Pancreas (tissue), 10 donors: ENCODE results near the gene TAOK3. TPM values are rescaled to one million over a fixed set of nuclear protein-coding genes. Genes with fewer than 3 reads are reported as not detected.
A peak's percentile ranks its signal among the peaks of the same experiment; 100 is the strongest.
"Not testable (repeated sequence)": the region's sequence is repeated elsewhere in the genome, so short reads cannot be mapped to it uniquely, and the experiment has no call there.

Experiments
- ATAC-seq, 4 donors: fragments of 200-7000 bp; cut with Tn5 transposase; one replicate each; pipeline versions ENCODE4 v1.8.0 to v1.9.1; 2020; ENCODE audit warnings: mild to moderate bottlenecking in 4 of 4, moderate library complexity in 4 of 4
- DNase-seq, 6 donors: peaks; one replicate each; pipeline ENCODE4 v3.0.0-alpha.2; 2020
- FAIRE-seq: peaks from 2 replicates; lab custom pipeline; 2012; peaks lifted over from hg19 to GRCh38; lab: Jason Lieb, UNC
- H3K27ac ChIP-seq, 4 donors: fragments of 200-600 bp; sonication (generic); 1 replicate in 3 of 4; 2 replicates in 1 of 4; pipeline versions ENCODE4 v1.5.0 to v1.8.0; 2020
- H3K27me3 ChIP-seq, 4 donors: fragments of 200-600 bp; one replicate each; pipeline ENCODE4 v1.8.0; 2021
- H3K36me3 ChIP-seq, 3 donors: fragments of 200-600 bp; sonication (generic) in 1 of 3; one replicate each; pipeline versions ENCODE4 v1.5.0 to v1.8.0; 2020 to 2021
- H3K4me1 ChIP-seq, 3 donors: fragments of 200-600 bp; one replicate each; pipeline ENCODE4 v1.8.0; 2021
- H3K4me3 ChIP-seq, 4 donors: fragments of 200-600 bp; sonication (generic) in 2 of 4; one replicate each; pipeline versions ENCODE4 v1.5.0 to v1.8.0; 2020 to 2021
- H3K9me3 ChIP-seq, 4 donors: fragments of 200-600 bp; one replicate each; pipeline ENCODE4 v1.8.0; 2021
- CTCF ChIP-seq, 4 donors: fragments of 200-600 bp; sonication (generic) in 3 of 4; IDR thresholded peaks; one replicate each; pipeline versions ENCODE4 v1.5.0 to v1.8.0; 2021; ENCODE audit warnings: antibody characterized with exemption in 4 of 4
- WGBS, 2 donors: extraction: QIAGEN DNeasy Blood & Tissue Kit; methylation state at CpG; one replicate each; pipeline ENCODE4 v1.1.7; 2013; 5-methylcytosine and 5-hydroxymethylcytosine counted together
- intact Hi-C, 3 donors: fragments of 100-400 bp; cut with DNase I; formaldehyde crosslinking; loops; one replicate each; pipeline versions ENCODE4 v1.11.1 to v1.14.2; 2022
- polyA plus RNA-seq, 2 donors: library from polyadenylated mRNA; stranded (reverse); fragments of 200-250 nt; gene quantifications; one replicate each; pipeline ENCODE4 v1.2.3, GENCODE V29; 2013
- total RNA-seq, 6 donors: library from RNA; stranded (reverse); fragmentation: NEBNext Ultra II Directional in 4 of 6; extraction: Animal tissue kit (Norgen Biotek cat#: 25700) in 4 of 6; gene quantifications; one replicate each; pipeline versions ENCODE4 v1.2.1 to v1.2.4, GENCODE V29; 2021 to 2023
- donor health status: healthy with polysubstance abuse.
- donor health status: DM: no; HTN: no; CAD: no; lungs with moderate emphysema.
- donor health status: DM: no; HTN: no; CAD: no.
- donor health status: control.
- donor health status: control.
- donor health status: Bipolar disorder and iron deficiency.
- donor health status: DM: yes; HTN: yes; CAD: no.
- donor health status: DM: no; HTN: no; CAD: no.
- donor health status: DM: no; HTN: no; CAD: no.
- donor health status: DM: yes; HTN: yes; CAD: no.

The TAOK3 gene
- total and polyA plus RNA-seq, 8 donors, result 7.9 to 21.0 (median 11.4) TPM

DNA sequence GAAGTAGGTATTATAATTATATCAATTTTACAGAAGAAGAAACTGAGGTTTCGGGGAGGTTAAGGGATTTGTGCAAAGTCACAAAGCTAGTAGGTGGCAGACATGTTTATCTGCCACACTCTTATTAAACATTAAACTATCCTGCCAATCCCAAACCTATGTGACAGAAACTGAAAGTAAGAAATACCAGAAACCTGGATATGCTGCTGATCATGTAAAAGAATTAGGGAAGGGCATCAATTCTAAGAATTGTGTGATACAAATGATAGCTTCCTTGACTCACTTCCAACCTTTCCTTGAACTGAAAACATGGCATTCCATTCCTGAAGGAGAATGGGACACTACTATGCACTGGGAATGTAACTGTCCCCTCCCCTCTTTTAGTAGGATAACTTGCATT, 16.9 kb downstream of the TAOK3 start:
- WGBS, 2 donors, result 90 to 97% methylated on average over 1 of the region's 1 CpG
- intact Hi-C loops, result no loop called here
- Histone ChIP-seq H3K27me3 (no peaks in the 10 kb centered on the region), H3K27ac (peak overlapping the region in 1 of 4 donors; percentile 61), H3K4me1 (peaks cover 0 to 29% (median 18%) of the 10 kb centered on the region in 3 donors), H3K4me3 (no peak overlapping the region), H3K9me3 (no peaks in the 10 kb centered on the region), H3K36me3 (no peaks in the 10 kb centered on the region)
- FAIRE-seq (no peak), DNase-seq (no peak), ATAC-seq (peak in 3 of 4 donors; percentile 30 to 62 (median 54))
- TF ChIP-seq CTCF (IDR thresholded peaks at IDR 0.05), result no peak

- FAIRE-seq (no peak), ATAC-seq (no peak), DNase-seq (no peak)
- Histone ChIP-seq H3K36me3 (no peaks in the 10 kb centered on the region), H3K4me1 (peaks cover 0 to 29% (median 18%) of the 10 kb centered on the region in 3 donors), H3K9me3 (no peaks in the 10 kb centered on the region), H3K27ac (no peak overlapping the region), H3K27me3 (no peaks in the 10 kb centered on the region), H3K4me3 (no peak overlapping the region)
- 96 to 97% methylated on average over 1 of the region's 1 CpG for WGBS, 2 donors
- intact Hi-C loops, result no loop called here
- no peak for TF ChIP-seq CTCF (IDR thresholded peaks at IDR 0.05)
Observed at GRCh38 chr12:118354903-118355302, 17.8 kb downstream of the TAOK3 start.

DNA sequence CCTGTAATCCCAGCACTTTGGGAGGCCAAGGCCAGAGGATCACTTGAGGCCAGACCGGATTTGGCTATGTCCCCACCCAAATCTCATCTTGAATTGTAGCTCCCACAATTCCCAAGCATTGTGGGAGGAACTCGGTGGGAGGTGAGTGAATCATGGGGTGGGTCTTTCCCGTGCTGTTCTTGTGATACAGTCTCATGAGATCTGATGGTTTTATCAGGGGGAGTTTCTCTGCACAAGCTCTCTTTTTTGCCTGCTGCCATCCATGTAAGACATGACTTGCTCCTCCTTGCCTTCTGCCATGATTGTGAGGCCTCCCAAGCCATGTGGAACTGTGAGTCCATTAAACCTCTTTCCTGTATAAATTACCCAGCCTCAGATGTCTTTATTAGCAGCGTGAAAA, 18.2 kb downstream of the TAOK3 start:
- FAIRE-seq, DNase-seq, H3K4me3 ChIP-seq, H3K36me3 ChIP-seq, H3K9me3 ChIP-seq, H3K27ac ChIP-seq, ATAC-seq, intact Hi-C loops, H3K27me3 ChIP-seq: not testable (repeated sequence)
- H3K4me1 ChIP-seq, result peaks cover 0 to 29% (median 18%) of the 10 kb centered on the region in 3 donors
- 97 to 100% methylated on average over 4 of the region's 4 CpGs for WGBS, 2 donors

GRCh38 chr12:118353721-118354120, 19.0 kb downstream of the TAOK3 start:
- FAIRE-seq (no peak), ATAC-seq (no peak), DNase-seq (no peak)
- H3K9me3 ChIP-seq, result no peaks in the 10 kb centered on the region
- TF ChIP-seq CTCF (IDR thresholded peaks at IDR 0.05), result no peak
- H3K27me3 ChIP-seq, result no peaks in the 10 kb centered on the region
- intact Hi-C loops, result no loop called here
- WGBS, 2 donors, result 88 to 94% methylated on average over 4 of the region's 4 CpGs
- H3K27ac ChIP-seq, result no peak overlapping the region
- no peaks in the 10 kb centered on the region for H3K36me3 ChIP-seq
- H3K4me3 ChIP-seq, result no peak overlapping the region
- H3K4me1 ChIP-seq, result peaks cover 0 to 29% (median 13%) of the 10 kb centered on the region in 3 donors

GRCh38 chr12:118350908-118351559, 21.7 kb downstream of the TAOK3 start:
- H3K27ac ChIP-seq, result no peak overlapping the region
- peaks cover 0 to 10% (median 0%) of the 10 kb centered on the region in 3 donors for H3K4me1 ChIP-seq
- no peaks in the 10 kb centered on the region for H3K36me3 ChIP-seq
- H3K4me3 ChIP-seq, result no peak overlapping the region
- no peaks in the 10 kb centered on the region for H3K9me3 ChIP-seq
- FAIRE-seq (no peak), DNase-seq (no peak), ATAC-seq (no peak)
- no peak for TF ChIP-seq CTCF (IDR thresholded peaks at IDR 0.05)
- no peaks in the 10 kb centered on the region for H3K27me3 ChIP-seq
- 81 to 82% methylated on average over 6 of the region's 6 CpGs for WGBS, 2 donors
- intact Hi-C loops, result no loop called here
